ENCODE measurements around the gene PSMA1.
"Not testable (repeated sequence)": the region's sequence is repeated elsewhere in the genome, so short reads cannot be mapped to it uniquely, and the experiment has no call there.

PSMA1 gene
- 14.1 to 38.7 (median 28.4) reads per million in 17 experiments for total RNA-seq

- DNase-seq: peak; percentile 96 to 98 (median 98)
These were observed at the start of gene PSMA1 for GRCh38 chr11:14519917-14520746. Gene PSMA1 (minus strand): TSS chr11:14520386. CDS start chr11:14520299, 87 bp downstream.

- not testable (repeated sequence) for DNase-seq
These were observed 49.3 kb upstream of the PSMA1 start for GRCh38 chr11:14569516-14569915.

GRCh38 chr11:14567064-14567651 lies 47.0 kb upstream of the PSMA1 start:
- DNase-seq: no peak

GRCh38 chr11:14566331-14567063 lies 46.3 kb upstream of the PSMA1 start:
- DNase-seq: no peak

GRCh38 chr11:14565845-14566244 lies 45.7 kb upstream of the PSMA1 start:
- DNase-seq: no peak

- no peak for DNase-seq
These were observed 35.6 kb upstream of the PSMA1 start for GRCh38 chr11:14555818-14556217.

GRCh38 chr11:14554959-14555358 lies 34.8 kb upstream of the PSMA1 start:
- peak; percentile 32 to 82 (median 58) for DNase-seq

GRCh38 chr11:14552089-14552488 lies 31.9 kb upstream of the PSMA1 start:
- no peak for DNase-seq

- no peak for DNase-seq
These were observed 31.2 kb upstream of the PSMA1 start for GRCh38 chr11:14551380-14551779.

- no peak for DNase-seq
These were observed 29.7 kb upstream of the PSMA1 start for GRCh38 chr11:14549891-14550290.

GRCh38 chr11:14547440-14547839 lies 27.3 kb upstream of the PSMA1 start:
- no peak for DNase-seq

- DNase-seq: peak in 2 of 4 experiments; percentile 43 to 56
These were observed 26.5 kb upstream of the PSMA1 start for GRCh38 chr11:14546672-14547071.

GRCh38 chr11:14544611-14545010 lies 24.4 kb upstream of the PSMA1 start:
- peak; percentile 24 to 86 (median 58) for DNase-seq

- DNase-seq: no peak
These were observed 23.1 kb upstream of the PSMA1 start for GRCh38 chr11:14543260-14543659.

- DNase-seq: peak; percentile 44 to 65 (median 59)
These were observed 22.1 kb upstream of the PSMA1 start for GRCh38 chr11:14542324-14542723.

- DNase-seq: peak; percentile 51 to 78 (median 68)
These were observed 21.2 kb upstream of the PSMA1 start for GRCh38 chr11:14541192-14541947.

GRCh38 chr11:14539982-14540421 lies 19.8 kb upstream of the PSMA1 start:
- DNase-seq: peak; percentile 30 to 56 (median 48)

- no peak for DNase-seq
These were observed 18.9 kb upstream of the PSMA1 start for GRCh38 chr11:14538926-14539554.

- DNase-seq: no peak
These were observed 18.2 kb upstream of the PSMA1 start for GRCh38 chr11:14538271-14538925.

- DNase-seq: peak; percentile 59 to 78 (median 74)
These were observed 17.0 kb upstream of the PSMA1 start for GRCh38 chr11:14537134-14537599.

- DNase-seq: not testable (repeated sequence)
These were observed 15.0 kb upstream of the PSMA1 start for GRCh38 chr11:14535166-14535565.
